HL-60/S4 treated with retinoic acid at 250 ng/mL for 4 days and 3 days (cell line): ENCODE measurements around the gene RALGAPA1.
"Not testable (repeated sequence)": the region's sequence is repeated elsewhere in the genome, so short reads cannot be mapped to it uniquely, and the experiment has no call there.

ENCODE experiments used
- in situ Hi-C: fragments of 300-500 bp; cut with MboI; formaldehyde crosslinking; loops from 2 replicates; pipeline ENCODE4 v1.7.0; 2022; ENCODE audit warnings: low sequenced_read_pairs

The RALGAPA1 gene

DNA sequence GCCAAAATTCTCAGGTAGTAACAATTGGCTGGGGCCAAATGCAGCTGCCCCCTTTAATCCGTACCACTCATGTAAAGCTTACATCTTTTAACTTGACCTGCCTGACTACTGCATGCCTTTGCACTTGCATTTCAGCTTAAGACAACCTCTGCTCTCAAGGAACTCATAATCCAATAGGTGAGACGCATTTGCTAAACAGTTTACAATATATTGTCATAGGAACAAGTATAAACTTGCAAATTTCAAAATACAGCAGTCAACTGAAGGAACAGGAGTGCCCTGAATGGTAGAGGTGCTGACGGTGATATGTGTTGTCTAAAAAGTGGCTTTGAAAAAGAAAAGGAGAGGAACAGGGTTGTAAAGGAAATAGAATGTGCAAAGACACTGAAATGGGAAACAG lies 13.4 kb upstream of the RALGAPA1 start:
- in situ Hi-C loops = no loop called here

DNA sequence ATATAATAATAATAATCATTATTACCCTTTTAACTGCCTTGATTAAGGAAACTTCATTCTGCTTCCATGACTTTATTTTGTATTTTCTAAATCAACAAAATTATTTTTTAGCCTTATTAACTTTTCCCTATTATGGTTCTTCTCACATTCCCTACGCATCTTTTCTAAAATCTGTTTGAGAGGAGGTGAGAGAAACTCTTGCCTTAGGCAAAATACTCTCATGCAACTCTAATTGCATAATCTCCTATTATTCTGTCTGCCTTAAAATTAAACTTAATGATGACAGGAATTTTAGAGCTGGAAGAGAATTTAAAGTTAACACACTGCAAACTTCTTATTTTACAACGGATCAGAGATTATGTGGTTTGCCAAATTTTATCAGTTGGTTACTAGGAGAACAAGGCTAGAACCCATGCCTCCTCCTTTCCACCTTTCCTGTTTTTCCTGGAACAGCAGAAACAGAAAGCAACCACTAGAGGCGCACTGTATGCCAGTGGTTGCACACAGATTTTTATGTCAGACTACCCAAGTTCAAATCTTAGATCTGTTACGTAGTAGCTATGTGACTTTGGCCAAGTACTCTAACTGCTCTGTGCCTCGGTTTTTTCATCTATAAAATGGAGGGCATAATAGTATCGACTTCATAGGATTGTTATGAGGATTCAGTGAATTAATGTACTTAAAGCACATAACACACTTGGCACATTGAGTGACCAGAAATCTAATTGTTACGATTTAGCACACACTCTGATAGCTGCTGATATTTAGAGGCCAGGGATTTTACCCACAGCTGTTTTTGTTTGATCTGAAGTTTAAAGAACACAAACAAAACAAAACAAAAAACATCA lies 12.7 kb upstream of the RALGAPA1 start:
- in situ Hi-C loops = no loop called here

DNA sequence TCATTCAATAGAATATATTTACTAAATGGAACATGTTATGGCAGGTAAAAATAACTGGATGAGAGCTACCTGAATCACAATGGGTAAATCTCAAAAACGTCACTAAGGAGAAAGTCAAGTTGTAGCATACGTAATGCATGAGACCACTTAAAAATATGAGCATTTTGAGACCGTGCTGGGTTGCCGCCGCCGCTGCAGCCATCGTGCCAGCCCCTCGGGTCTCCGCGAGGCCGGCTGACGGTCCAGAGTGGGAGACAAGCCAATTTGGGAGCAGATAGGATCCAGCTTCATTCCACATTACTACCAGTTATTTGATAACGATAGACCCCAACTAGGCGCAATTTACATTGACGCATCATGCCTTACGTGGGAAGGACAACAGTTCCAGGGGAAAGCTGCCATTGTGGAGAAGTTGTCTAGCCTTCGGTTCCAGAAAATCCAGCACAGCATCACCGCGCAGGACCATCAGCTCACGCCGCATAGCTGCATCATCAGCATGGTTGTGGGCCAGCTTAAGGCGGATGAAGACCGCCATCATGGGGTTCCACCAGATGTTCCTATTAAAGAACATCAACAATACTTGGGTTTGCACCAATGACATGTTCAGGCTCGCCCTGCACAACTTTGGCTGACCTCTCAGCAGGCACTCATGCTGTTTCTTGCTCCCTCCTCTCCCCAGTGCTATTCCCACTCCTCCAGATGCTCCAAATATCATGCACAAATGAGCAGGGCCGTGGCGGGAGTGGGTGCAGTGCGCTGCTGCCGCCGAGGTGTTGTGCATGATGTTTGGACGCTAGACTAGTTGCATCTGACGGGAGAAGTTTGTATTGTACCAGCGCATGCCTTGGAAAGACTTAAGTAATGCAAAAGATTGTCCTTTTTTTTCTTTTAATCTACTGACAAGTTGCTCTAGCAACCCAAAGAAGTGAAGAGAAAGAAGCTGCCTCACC lies 10.8 kb upstream of the RALGAPA1 start:
- in situ Hi-C loops = no loop called here

DNA sequence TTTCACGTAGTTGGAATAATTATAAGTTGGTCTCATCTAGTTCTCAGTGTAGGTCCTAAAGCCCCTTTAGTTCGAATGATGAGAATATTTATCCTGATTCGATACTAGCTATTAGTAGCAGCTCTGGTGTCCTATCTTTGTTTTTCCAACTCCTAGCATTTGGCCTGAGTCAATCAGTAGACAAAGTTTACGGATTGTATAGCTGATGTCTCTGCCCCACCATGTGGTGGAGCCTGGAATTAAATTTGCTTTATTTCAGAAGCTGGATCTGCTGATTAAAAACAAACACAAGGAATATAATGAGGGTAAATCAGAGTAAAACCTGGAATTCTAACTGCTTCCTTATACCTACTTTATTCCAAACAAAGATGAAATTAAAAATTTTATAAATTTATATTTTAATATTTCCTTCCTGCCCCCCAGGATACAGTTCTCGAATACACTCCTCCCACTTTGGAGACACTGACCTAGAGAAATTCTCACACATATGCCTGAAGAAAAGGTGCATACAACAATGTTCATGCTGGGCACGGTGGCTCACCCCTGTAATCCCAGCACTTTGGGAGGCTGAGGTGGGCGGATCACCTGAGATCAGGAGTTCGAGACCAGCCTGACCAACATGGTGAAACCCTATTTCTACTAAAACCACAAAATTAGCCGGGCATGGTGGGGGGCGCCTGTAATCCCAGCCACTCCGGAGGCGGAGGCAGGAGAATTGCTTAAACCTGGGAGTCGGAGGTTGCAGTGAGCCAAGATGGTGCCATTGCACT lies 9.4 kb upstream of the RALGAPA1 start:
- in situ Hi-C loops = no loop called here

DNA sequence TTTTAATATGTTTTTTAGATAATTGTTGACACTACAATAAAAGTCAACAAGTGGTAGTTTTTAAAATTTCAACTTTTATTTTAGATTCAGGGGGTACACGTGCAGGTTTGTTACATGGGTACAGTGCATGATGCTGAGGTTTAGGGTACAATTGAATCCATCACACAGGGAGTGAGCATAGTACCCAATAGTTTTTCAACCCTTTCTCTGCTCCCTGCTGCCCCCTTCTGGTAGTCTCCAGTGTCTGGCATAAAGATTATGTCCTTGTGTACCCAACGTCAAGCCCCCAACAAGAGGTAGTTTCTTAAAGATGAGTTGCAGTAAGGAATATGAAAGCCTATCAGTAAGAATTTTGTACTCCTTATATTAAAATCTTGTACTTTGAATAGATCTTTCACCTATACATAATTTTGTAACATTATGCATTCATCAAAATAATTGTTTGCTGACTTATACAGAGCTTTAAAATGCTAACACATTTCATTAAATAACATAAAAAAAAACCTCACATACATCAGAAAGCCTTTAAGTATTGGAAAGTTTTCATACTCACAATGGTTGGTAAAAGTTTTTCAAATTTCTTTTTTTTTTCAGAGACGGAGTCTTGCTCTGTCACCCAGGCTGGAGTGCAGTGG lies 5.4 kb upstream of the RALGAPA1 start:
- in situ Hi-C loops = no loop called here

DNA sequence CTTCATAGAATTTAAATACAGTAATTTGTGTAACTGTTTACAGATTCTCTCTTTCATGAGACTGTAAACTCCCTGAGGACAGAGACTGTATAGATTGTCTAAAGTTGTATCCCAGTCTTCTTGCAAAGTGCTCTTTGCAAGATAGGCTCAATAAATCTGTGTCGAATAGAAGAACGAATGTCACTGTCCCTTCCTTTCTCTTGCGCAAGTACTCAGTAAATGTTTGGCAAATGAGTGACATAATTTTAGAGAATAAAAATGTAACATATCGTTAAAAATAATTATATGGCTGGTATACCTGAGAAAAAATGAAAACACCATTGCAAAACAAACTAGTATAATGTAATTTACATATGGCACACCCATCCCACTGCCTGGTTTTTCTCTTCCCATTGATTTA lies 1.9 kb upstream of the RALGAPA1 start:
- in situ Hi-C loops = no loop called here

DNA sequence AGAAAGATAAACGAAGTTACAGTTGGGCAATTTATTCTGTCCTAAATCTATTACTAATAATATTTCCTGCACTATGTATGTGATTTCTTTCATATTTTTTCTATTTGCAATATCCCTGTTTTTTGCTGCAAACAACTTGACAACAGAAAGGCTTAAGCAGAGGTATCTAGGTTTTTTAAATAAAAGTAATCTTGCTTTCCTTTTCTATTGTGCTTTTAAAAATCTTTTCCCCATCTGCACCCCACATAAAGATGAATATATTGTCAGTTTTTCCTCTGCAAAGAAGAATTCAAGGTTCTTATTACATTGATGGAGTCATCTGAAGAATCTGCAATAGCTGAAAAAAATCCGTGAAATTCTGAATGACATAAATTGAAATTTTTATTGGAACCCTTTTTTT lies 502 bp upstream of the RALGAPA1 start:
- in situ Hi-C loops = no loop called here

DNA sequence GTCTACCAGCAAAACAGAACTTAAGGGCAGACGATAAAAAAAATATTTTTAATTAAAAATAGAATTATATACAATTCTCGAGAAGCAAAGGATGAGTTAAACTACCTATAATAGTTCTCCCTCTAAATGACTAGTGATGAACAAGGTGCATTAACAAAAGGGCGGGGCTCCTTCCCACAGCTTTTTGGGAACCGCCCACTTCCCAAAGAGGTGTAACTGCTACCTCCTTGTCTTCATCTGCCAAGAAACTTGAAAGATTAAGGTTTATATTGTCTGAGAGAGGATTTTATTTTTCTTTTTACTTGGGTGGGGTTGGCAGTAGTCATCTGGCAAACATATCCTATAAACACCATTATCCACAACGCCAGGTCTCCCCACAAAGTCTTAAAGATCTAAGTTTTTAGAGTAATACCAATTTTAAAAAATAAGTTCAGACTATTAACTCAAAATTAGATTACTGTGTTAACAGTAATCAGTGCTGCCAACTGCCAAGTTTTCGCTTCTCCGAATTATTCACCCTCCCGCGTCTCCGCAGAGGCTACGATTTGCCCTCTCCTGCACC lies 938 bp downstream of the RALGAPA1 start:
- in situ Hi-C loops = no loop called here

DNA sequence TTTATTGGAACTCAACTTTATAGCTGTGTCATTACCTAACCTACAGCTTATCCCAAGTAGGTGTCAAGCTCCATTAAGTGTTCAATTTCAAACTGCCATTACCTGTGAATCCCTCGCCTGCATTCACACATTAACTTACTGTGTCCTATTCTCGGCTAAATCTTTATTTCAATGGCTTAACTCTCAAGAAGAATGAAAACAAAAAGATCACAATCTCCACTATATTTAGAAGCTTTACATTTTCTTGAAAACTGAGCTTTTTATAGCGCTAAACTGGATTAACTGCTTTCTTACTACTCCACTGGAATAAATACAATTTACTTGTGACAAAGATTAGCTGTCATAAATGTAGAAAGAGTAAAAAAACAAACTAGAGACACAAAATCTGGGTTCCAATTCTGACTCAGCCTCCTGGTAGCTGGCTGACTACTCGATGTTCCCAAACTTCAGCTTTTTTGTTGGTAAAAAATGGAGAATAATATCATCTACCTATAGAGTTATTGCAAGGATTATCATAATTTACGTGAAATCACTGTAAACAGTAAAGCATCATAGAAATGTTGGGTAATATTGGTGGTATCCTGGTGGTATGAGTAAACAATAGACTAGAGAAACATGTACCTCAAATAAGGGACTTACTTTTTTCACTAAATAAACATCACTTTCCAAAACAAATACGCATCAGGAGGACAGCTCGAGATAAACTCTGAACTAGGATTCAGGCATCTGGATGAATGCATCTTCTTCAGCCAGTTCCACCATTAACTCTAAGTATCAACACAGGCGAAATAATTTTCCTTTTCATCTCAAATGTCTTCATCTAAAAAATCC lies 1.7 kb downstream of the RALGAPA1 start:
- in situ Hi-C loops = no loop called here

DNA sequence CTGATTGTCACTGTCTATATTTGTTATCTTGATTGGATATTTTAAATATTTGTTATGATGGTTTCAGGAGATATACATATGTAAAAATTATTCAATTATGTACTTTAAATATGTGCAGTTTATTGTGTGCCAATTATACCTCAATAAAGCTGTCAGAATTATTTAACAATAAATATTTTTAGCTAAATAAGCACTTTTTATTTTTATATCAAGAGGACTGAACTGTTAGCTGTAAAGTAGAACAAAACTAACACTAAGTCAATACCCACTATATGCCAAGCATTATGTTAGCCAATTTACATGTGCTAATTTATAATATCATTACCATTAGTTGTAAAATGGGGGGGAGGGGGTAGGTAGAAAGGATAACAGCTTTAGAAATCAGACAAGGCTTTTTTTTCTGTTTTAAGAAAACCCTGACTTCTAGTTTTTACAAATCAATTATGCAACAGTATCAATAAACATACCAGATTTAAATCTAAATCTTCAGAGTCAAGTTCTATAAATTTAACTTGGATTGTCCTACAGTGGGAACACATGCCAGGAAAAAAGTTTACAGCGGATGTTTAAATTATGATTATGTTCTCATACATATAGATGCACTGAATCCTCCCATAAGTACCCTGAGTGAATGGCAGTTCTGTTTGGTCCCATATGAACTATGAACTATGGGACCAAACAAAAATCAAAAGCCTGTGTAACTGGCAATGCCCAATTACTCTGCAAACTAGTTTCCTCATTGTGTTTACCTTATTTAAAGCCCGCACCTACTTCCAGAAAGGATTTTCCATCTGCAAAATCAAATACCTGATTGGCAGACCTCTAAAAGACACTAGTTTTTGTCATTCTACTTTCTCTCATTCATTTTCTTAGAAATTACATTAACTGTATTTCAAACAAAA lies 2.8 kb downstream of the RALGAPA1 start:
- in situ Hi-C loops = no loop called here

DNA sequence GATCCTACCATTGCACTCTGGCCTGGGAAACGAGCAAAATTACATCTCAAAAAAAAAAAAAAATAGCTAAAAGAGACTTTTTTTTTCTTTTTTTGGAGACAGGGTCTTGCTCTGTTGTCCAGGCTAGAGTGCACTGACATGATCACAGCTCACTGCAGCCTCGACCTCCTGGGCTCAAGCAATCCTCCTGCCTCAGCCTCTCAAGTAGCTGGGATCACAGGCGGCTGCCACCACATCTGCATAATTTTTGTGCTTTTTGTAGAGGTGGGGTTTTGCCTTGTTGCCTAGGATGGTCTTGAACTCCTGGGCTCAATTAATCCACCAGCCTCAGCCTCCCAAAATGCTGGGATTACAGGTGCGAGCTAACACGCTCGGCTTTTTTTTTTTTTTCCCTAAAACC lies 11.3 kb downstream of the RALGAPA1 start:
- in situ Hi-C loops = no loop called here

DNA sequence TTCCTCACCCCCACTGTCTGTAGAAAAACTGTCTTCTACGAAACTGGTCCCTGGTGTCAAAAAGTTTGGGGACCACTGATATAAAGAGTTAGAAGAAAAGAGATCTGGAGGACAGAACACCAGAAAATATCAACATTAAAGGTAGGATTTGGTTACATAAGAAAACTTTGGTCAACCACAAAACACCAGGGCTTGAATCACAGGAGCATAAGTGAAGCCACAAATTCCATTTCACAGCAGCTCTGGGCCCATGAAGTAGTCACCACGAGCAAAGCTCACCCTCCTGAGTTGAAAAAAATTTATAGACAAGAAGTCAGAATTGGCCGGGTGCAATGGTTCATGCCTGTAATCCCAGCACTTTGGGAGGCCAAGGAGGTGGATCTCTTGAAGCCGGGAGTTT lies 19.4 kb downstream of the RALGAPA1 start:
- in situ Hi-C loops = no loop called here

DNA sequence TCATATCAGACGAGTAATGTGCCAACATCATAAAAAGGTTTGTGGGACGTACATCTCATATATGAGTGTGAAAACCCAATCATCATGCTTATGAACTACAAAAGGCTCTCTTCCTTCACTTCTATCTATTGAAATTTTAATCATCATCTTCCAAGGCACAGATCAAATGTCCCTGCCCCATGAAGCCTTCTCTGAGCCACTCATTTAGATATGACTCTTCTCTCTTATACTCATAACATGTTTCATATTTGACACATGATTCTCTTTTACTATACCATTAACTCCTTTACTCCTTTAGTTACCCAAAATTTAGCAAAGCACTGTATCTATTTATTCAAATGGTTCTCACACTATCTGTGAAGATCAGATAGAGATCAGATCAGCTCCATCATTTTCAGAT lies 22.2 kb downstream of the RALGAPA1 start:
- in situ Hi-C loops = no loop called here

DNA sequence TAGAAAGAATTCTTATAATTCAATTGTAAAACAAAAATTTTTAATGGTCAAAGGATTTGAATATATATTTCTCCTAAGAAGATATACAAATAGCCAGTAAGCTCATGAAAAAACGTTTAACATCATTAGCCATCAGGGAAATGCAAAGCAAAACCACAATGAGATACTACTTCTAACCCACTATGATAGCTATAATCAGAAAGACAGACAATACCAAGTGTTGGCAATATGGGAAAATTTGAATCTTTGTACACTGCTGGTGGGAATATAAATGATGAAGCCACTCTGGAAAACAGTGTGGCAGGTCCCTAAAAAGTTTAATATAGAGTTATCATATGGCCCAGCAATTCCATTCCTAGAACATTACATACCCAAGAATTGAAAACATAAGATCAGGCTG lies 25.4 kb downstream of the RALGAPA1 start:
- in situ Hi-C loops = no loop called here

DNA sequence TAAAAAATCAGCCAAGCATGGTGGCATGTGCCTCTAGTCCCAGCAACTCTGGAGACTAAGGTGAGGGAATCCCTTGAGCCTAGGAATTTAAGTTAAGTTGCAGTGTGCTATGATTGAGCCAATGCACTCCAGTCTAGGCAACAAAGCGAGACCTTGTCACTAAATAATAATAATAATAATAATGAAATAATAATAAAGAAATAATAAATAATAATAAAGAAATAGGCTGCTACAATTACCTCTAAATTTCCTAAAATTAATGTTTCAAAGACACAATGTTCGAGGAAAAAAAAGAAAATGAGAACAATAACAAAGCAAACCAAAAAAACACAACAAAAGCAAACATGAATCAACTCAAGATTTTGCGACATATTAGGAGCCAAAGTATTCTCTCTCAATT lies 29.7 kb downstream of the RALGAPA1 start:
- in situ Hi-C loops = no loop called here

DNA sequence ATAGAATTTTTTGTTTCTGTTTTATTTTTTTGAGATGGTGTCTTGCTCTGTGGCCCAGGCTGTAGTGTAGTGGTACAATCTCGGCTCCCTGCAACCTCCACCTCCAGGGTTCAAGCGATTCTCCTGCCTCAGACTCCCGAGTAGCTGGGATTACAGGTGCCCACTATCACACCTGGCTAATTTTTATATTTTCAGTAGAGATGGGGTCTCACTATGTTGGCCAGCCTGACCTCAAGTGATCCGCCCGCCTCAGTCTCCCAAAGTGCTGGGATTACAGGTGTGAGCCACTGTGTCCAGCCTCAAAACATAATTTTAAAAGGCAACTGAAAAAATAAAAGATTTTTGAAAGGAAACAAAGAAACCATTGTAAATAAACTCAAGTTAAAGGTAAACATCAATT lies 31.5 kb downstream of the RALGAPA1 start:
- in situ Hi-C loops = not testable (repeated sequence)

DNA sequence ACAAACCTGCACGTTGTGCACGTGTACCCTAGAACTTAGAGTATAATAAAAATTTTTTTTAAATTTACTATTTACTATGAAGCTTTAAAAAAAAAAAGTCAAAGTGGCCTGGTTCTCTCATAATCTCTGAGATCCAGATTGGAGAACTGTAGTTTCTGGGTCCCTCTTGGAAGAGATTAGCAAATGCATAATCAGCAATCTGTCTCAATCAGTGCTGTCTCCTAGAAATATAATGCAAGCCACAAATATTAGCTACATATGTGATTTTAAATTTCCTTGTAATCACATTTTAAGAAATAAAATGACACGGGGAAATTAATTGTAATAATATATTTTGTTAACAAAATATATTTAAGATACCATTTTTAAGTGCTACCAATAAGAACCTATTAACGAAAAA lies 32.3 kb downstream of the RALGAPA1 start:
- in situ Hi-C loops = no loop called here

DNA sequence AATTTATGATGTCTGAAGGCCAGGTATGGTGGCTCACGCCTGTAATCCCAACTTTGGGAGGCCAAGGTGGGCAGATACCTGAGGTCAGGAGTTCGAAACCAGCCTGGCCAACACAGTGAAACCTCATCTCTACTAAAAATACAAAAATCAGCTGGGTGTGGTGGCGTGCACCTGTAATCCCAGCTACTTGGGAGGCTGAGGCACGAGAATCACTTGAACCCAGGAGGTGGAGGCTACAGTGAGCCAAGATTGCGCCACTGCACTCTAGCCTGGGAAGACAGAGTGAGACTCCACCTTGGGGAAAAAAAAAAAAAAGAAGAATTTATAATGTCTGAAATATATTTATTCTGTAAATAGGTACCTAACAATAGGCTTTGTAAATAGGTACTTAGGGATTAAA lies 33.0 kb downstream of the RALGAPA1 start:
- in situ Hi-C loops = not testable (repeated sequence)

DNA sequence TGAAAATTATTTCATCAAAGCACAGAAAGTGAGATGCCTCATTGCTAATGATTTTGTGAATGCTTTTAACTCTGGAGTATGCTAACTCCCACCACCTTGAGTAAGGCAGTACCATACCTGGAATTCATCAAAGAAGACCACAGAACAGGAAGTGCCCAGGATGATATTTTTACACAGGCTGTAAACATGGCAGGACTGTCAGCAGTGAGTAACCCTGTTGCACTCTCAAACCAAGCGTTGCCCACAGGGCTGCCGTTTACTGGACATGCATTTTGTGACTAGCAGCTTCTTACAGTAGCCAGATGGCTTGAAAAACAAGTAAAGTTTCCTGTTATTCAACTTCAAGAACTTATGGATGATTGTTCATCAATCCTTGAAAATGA lies 42.4 kb downstream of the RALGAPA1 start:
- in situ Hi-C loops = no loop called here
